DND-41 (cell line): ENCODE measurements around the gene KLK14.

ENCODE experiments used
- EZH2 ChIP-seq: IDR thresholded peaks from 3 replicates; pipeline ENCODE4 v1.6.1; 2012; ENCODE audit warnings: borderline replicate concordance, low read depth, mild to moderate bottlenecking, moderate library complexity, low read length, inconsistent platforms; ENCODE audit not compliant: severe bottlenecking
- TF ChIP-seq, protein P1 (sequence below): IDR thresholded peaks from 2 replicates; pipeline ENCODE4 v1.5.1; 2012; ENCODE audit warnings: borderline replicate concordance, low read length, moderate library complexity, mild to moderate bottlenecking; ENCODE audit not compliant: poor library complexity, severe bottlenecking; ENCODE audit errors: extremely low read depth

DNA sequence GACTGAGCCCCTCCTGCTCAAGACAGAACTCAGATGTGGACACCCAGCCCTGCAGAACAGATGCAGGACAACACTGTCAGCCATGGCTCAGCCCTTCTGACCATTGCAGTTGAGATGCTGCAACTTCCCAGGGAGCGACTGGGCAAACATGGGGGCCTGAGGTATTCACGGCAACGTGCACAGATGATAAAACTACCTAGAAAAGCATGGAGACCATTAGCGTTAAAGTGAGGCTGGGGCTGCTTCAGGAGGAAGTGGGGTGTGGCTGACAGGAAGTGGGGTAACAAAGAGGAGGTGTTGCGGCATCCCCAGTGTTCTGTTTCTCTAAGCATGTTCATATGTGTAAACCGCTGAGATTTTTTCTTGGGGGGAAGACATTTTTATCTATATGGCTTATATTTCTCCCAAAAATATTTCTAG, 40.7 kb upstream of the KLK14 start:
- TF ChIP-seq, protein P1, sequence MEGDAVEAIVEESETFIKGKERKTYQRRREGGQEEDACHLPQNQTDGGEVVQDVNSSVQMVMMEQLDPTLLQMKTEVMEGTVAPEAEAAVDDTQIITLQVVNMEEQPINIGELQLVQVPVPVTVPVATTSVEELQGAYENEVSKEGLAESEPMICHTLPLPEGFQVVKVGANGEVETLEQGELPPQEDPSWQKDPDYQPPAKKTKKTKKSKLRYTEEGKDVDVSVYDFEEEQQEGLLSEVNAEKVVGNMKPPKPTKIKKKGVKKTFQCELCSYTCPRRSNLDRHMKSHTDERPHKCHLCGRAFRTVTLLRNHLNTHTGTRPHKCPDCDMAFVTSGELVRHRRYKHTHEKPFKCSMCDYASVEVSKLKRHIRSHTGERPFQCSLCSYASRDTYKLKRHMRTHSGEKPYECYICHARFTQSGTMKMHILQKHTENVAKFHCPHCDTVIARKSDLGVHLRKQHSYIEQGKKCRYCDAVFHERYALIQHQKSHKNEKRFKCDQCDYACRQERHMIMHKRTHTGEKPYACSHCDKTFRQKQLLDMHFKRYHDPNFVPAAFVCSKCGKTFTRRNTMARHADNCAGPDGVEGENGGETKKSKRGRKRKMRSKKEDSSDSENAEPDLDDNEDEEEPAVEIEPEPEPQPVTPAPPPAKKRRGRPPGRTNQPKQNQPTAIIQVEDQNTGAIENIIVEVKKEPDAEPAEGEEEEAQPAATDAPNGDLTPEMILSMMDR, result no peak
- TF ChIP-seq EZH2, result no peak
